Stimulated activated CD4-positive, alpha-beta T cell treated with anti-CD3 and anti-CD28 coated beads, Interleukin-15, amount 100 ng/mL, for 24 hours (primary cell): ENCODE results near the gene TMEM178A.
"Not testable (repeated sequence)": the region's sequence is repeated elsewhere in the genome, so short reads cannot be mapped to it uniquely, and the experiment has no call there.

Experiments
- DNase-seq: peaks from one replicate; pipeline ENCODE4 v3.0.0-alpha.2; 2020

The TMEM178A gene

GRCh38 chr2:39649511-39649910 is 16.2 kb upstream of the TMEM178A start:
- no peak for DNase-seq

GRCh38 chr2:39650468-39650867 is 15.2 kb upstream of the TMEM178A start:
- DNase-seq: no peak

- not testable (repeated sequence) for DNase-seq
Observed at GRCh38 chr2:39656215-39656614, 9.5 kb upstream of the TMEM178A start.

GRCh38 chr2:39657287-39657937 is 8.3 kb upstream of the TMEM178A start:
- no peak for DNase-seq

GRCh38 chr2:39658371-39658770 is 7.3 kb upstream of the TMEM178A start:
- DNase-seq: no peak

- no peak for DNase-seq
Observed at GRCh38 chr2:39659765-39660611, 5.7 kb upstream of the TMEM178A start.

GRCh38 chr2:39660612-39661236 is 5.0 kb upstream of the TMEM178A start:
- no peak for DNase-seq

- DNase-seq: no peak
Observed at GRCh38 chr2:39661826-39662225, 3.9 kb upstream of the TMEM178A start.

- DNase-seq: no peak
Observed at GRCh38 chr2:39663187-39663930, 2.4 kb upstream of the TMEM178A start.

- DNase-seq: no peak
Observed at GRCh38 chr2:39664232-39664887, 1.4 kb upstream of the TMEM178A start.

GRCh38 chr2:39664888-39665591 is 677 bp upstream of the TMEM178A start:
- DNase-seq: no peak

GRCh38 chr2:39666491-39667101 is 879 bp downstream of the TMEM178A start:
- DNase-seq: peak; percentile 6

- no peak for DNase-seq
Observed at GRCh38 chr2:39667104-39667885, 1.6 kb downstream of the TMEM178A start.

GRCh38 chr2:39667886-39668276 is 2.2 kb downstream of the TMEM178A start:
- DNase-seq: no peak

GRCh38 chr2:39668576-39669080 is 2.9 kb downstream of the TMEM178A start:
- DNase-seq: no peak

GRCh38 chr2:39671604-39672003 is 5.9 kb downstream of the TMEM178A start:
- DNase-seq: no peak

GRCh38 chr2:39673018-39673417 is 7.3 kb downstream of the TMEM178A start:
- DNase-seq: no peak

- DNase-seq: no peak
Observed at GRCh38 chr2:39676342-39676741, 10.6 kb downstream of the TMEM178A start.

GRCh38 chr2:39678170-39678569 is 12.5 kb downstream of the TMEM178A start:
- no peak for DNase-seq

- no peak for DNase-seq
Observed at GRCh38 chr2:39679805-39680204, 14.1 kb downstream of the TMEM178A start.
